PC-3 (cell line): ENCODE results near the gene TTC23L. TPM values are rescaled to one million over a fixed set of nuclear protein-coding genes. Genes with fewer than 3 reads are reported as not detected.

Experiments
- ATAC-seq: fragments of 200-7000 bp; cut with Tn5 transposase; 2 replicates; pipeline ENCODE4 v1.9.1; 2020; ENCODE audit warnings: mild to moderate bottlenecking, moderate library complexity
- BruUV-seq: library from RNA; stranded (reverse); fragments of 400-500 nt; replicated peaks from 2 replicates; lab custom pipeline; 2021; lab: Mats Ljungman, UMichigan
- CTCF ChIA-PET: fragments of 300-600 bp; sonication (Branson Sonifier 250); formaldehyde crosslinking; loops from one replicate; lab custom pipeline; 2022; ENCODE audit warnings: antibody characterized with exemption; lab: Charles Lee
- POLR2A ChIA-PET: fragments of 300-600 bp; sonication (Branson Sonifier 250); formaldehyde crosslinking; loops from one replicate; lab custom pipeline; 2022; ENCODE audit warnings: antibody characterized with exemption; ENCODE audit not compliant: unreplicated experiment; lab: Charles Lee
- DNase-seq: peaks from one replicate; pipeline ENCODE4 v3.0.0-alpha.2; 2015
- H2AFZ ChIP-seq: fragments of 300-600 bp; sonication (generic); 2 replicates; pipeline ENCODE4 v1.6.0; 2016; ENCODE audit warnings: antibody characterized with exemption, low read length
- H3F3A ChIP-seq: fragments of 300-600 bp; sonication (generic); one replicate; pipeline ENCODE4 v1.6.0; 2017; ENCODE audit warnings: antibody characterized with exemption, low read length, control low read depth, mild to moderate bottlenecking; ENCODE audit not compliant: unreplicated experiment
- H3K27ac ChIP-seq: fragments of 300-600 bp; sonication (generic); 2 replicates; pipeline ENCODE4 v1.5.1; 2016; ENCODE audit warnings: mild to moderate bottlenecking, low read length
- H3K27me3 ChIP-seq: fragments of 300-600 bp; sonication (generic); 2 replicates; pipeline ENCODE4 v1.6.1; 2016; ENCODE audit warnings: low read length, mixed read lengths
- H3K36me3 ChIP-seq: fragments of 300-600 bp; sonication (generic); 2 replicates; pipeline ENCODE4 v1.6.1; 2016; ENCODE audit warnings: low read depth, mixed run types, low read length, mixed read lengths
- H3K4me1 ChIP-seq: fragments of 300-600 bp; sonication (generic); 2 replicates; pipeline ENCODE4 v1.5.1; 2016; ENCODE audit warnings: low read length; ENCODE audit not compliant: insufficient read depth
- H3K4me2 ChIP-seq: fragments of 300-600 bp; sonication (generic); 2 replicates; pipeline ENCODE4 v1.6.0; 2016; ENCODE audit warnings: low read length
- H3K4me3 ChIP-seq: fragments of 300-600 bp; sonication (generic); 2 replicates; pipeline ENCODE4 v1.5.1; 2016; ENCODE audit warnings: mild to moderate bottlenecking, low read length, mixed read lengths
- H3K79me2 ChIP-seq: fragments of 300-600 bp; sonication (generic); 2 replicates; pipeline ENCODE4 v1.6.1; 2017; ENCODE audit warnings: low read length, mixed read lengths
- H3K9ac ChIP-seq: fragments of 300-600 bp; sonication (generic); 2 replicates; pipeline ENCODE4 v1.6.0; 2016; ENCODE audit warnings: mild to moderate bottlenecking, low read length
- H3K9me2 ChIP-seq: fragments of 300-600 bp; sonication (generic); replicated peaks from 2 replicates; pipeline ENCODE4 v1.6.1; 2016; ENCODE audit warnings: mixed run types, low read length, mixed read lengths
- H3K9me3 ChIP-seq: fragments of 300-600 bp; sonication (generic); 2 replicates; pipeline ENCODE4 v1.6.1; 2016; ENCODE audit warnings: low read length, mixed read lengths
- H4K20me1 ChIP-seq: fragments of 300-600 bp; sonication (generic); 2 replicates; pipeline ENCODE4 v1.6.1; 2016; ENCODE audit warnings: low read length, mixed read lengths
- CTCF ChIP-seq: fragments of 300-600 bp; sonication (generic); conservative IDR thresholded peaks from 2 replicates; pipeline ENCODE4 v1.5.1; 2017; ENCODE audit warnings: antibody characterized with exemption, low read depth, mild to moderate bottlenecking, low read length
- EZH2 ChIP-seq: fragments of 300-600 bp; sonication (generic); IDR thresholded peaks from one replicate; pipeline ENCODE4 v1.6.1; 2017; ENCODE audit warnings: antibody characterized with exemption, mild to moderate bottlenecking, low read length; ENCODE audit not compliant: unreplicated experiment
- EZH2phosphoT487 ChIP-seq: fragments of 300-600 bp; sonication (generic); IDR thresholded peaks from 2 replicates; pipeline ENCODE4 v1.6.1; 2018; ENCODE audit warnings: mild to moderate bottlenecking, antibody characterized with exemption, low read length, borderline replicate concordance
- intact Hi-C: fragments of 100-400 bp; cut with micrococcal nuclease; formaldehyde crosslinking; loops from 2 replicates; pipeline ENCODE4 v1.9.0; 2023
- total RNA-seq: library from RNA; depleted of rRNA; stranded (reverse); fragments of >200 nt; gene quantifications from 2 replicates; pipeline ENCODE4 v1.2.3, GENCODE V29; 2014

The TTC23L gene
- total RNA-seq, 1 experiment from 2014 or later: 0.84 TPM

GRCh38 chr5:34833976-34834793 is 4.8 kb upstream of the TTC23L start:
- Histone ChIP-seq H3K4me3 (no peak overlapping the region), H3K9me2 (no peaks in the 10 kb centered on the region), H3K9me3 (no peaks in the 10 kb centered on the region), H3K27ac (no peak overlapping the region), H3F3A (no peaks in the 10 kb centered on the region), H3K9ac (no peak overlapping the region), H3K36me3 (peaks cover 35% of the 10 kb centered on the region), H2AFZ (no peak overlapping the region), H3K4me1 (peaks cover 4% of the 10 kb centered on the region; the same call in 1 of the 2 replicates), H4K20me1 (no peaks in the 10 kb centered on the region), H3K4me2 (no peak overlapping the region), H3K79me2 (no peaks in the 10 kb centered on the region), H3K27me3 (no peaks in the 10 kb centered on the region)
- POLR2A ChIA-PET: no interaction called here
- intact Hi-C loops: loop anchor here (10.0 kb wide), 1 partner anchor 309 kb away; no protein-coding TSS in a partner anchor
- TF ChIP-seq EZH2: no peak
- no peak for TF ChIP-seq EZH2phosphoT487
- no peak for TF ChIP-seq CTCF
- ATAC-seq: no peak
- DNase-seq: no peak
- BruUV-seq: no TSS peak
- CTCF ChIA-PET: no interaction called here

- intact Hi-C loops: loop anchor here (5.0 to 10.0 kb wide), 4 partner anchors 177 to 347 kb away; partner anchors contain the start of gene RAI14
- CTCF ChIA-PET: no interaction called here
- no TSS peak for BruUV-seq
- ATAC-seq (no peak), DNase-seq (no peak)
- no peak overlapping the region for H2AFZ ChIP-seq
- no peak overlapping the region for H3K27ac ChIP-seq
- no peak overlapping the region for H3K4me3 ChIP-seq
- TF ChIP-seq EZH2phosphoT487 (no peak), CTCF (no peak), EZH2 (no peak)
- H3F3A ChIP-seq: no peaks in the 10 kb centered on the region
- H3K9ac ChIP-seq: no peak overlapping the region
- H3K4me2 ChIP-seq: no peak overlapping the region
- peaks cover 4% of the 10 kb centered on the region; the same call in 1 of the 2 replicates for H3K4me1 ChIP-seq
- no peaks in the 10 kb centered on the region for H3K79me2 ChIP-seq
- no peaks in the 10 kb centered on the region for H3K27me3 ChIP-seq
- POLR2A ChIA-PET: no interaction called here
- no peaks in the 10 kb centered on the region for H3K9me2 ChIP-seq
- peaks cover 30% of the 10 kb centered on the region for H3K36me3 ChIP-seq
- H4K20me1 ChIP-seq: no peaks in the 10 kb centered on the region
- H3K9me3 ChIP-seq: no peaks in the 10 kb centered on the region
Measured at GRCh38 chr5:34834794-34835089, 4.2 kb upstream of the TTC23L start.

GRCh38 chr5:34835664-34836063 is 3.3 kb upstream of the TTC23L start:
- Histone ChIP-seq H3K27me3 (no peaks in the 10 kb centered on the region), H3K4me2 (no peak overlapping the region), H3K27ac (no peak overlapping the region), H3F3A (no peaks in the 10 kb centered on the region), H3K9me3 (no peaks in the 10 kb centered on the region), H3K4me1 (peaks cover 4% of the 10 kb centered on the region; the same call in 1 of the 2 replicates), H3K9me2 (no peaks in the 10 kb centered on the region), H3K36me3 (peaks cover 23% of the 10 kb centered on the region), H3K79me2 (no peaks in the 10 kb centered on the region), H4K20me1 (no peaks in the 10 kb centered on the region), H2AFZ (no peak overlapping the region), H3K4me3 (no peak overlapping the region), H3K9ac (no peak overlapping the region)
- POLR2A ChIA-PET: no interaction called here
- ATAC-seq: no peak
- intact Hi-C loops: loop anchor here (5.0 to 10.0 kb wide), 4 partner anchors 178 to 348 kb away; partner anchors contain the start of gene RAI14
- TF ChIP-seq EZH2 (no peak), EZH2phosphoT487 (no peak), CTCF (no peak)
- DNase-seq: no peak
- CTCF ChIA-PET: no interaction called here
- no TSS peak for BruUV-seq
